NCI-H1930 (cell line): ENCODE data around the gene ANKRD34B.

Experiments
- DNase-seq, 2 experiments: peaks; one replicate each; lab custom pipeline; 2025; lab: John Stamatoyannopoulos, UW

The ANKRD34B gene

GRCh38 chr5:80569086-80569960, 757 bp downstream of the ANKRD34B start:
- DNase-seq = no peak

GRCh38 chr5:80568251-80568650, 1.8 kb downstream of the ANKRD34B start:
- no peak for DNase-seq

- DNase-seq = no peak
These were observed 3.3 kb downstream of the ANKRD34B start for GRCh38 chr5:80566711-80567259.

GRCh38 chr5:80565330-80565729, 4.8 kb downstream of the ANKRD34B start:
- no peak for DNase-seq

- DNase-seq = no peak
These were observed 10.8 kb downstream of the ANKRD34B start for GRCh38 chr5:80559244-80559643.

- DNase-seq = no peak
These were observed 15.0 kb downstream of the ANKRD34B start for GRCh38 chr5:80555099-80555498.

- DNase-seq = no peak
These were observed 15.4 kb downstream of the ANKRD34B start for GRCh38 chr5:80554646-80555045.

GRCh38 chr5:80541392-80541791, 28.7 kb downstream of the ANKRD34B start:
- DNase-seq = no peak

GRCh38 chr5:80540691-80541090, 29.4 kb downstream of the ANKRD34B start:
- no peak for DNase-seq

GRCh38 chr5:80516826-80517225, 53.3 kb downstream of the ANKRD34B start:
- no peak for DNase-seq

GRCh38 chr5:80509362-80509761, 60.7 kb downstream of the ANKRD34B start:
- DNase-seq = no peak

GRCh38 chr5:80508844-80509243, 61.2 kb downstream of the ANKRD34B start:
- no peak for DNase-seq

GRCh38 chr5:80507663-80508062, 62.4 kb downstream of the ANKRD34B start:
- no peak for DNase-seq
